Liver (tissue), 9 donors: ENCODE data around the gene KCNT1. TPM values are rescaled to one million over a fixed set of nuclear protein-coding genes. Genes with fewer than 3 reads are reported as not detected.

Source experiments
- DNase-seq: peaks from one replicate; pipeline ENCODE4 v3.0.0-alpha.2; 2017; ENCODE audit warnings: low spot score
- H3K27ac ChIP-seq, 2 donors: one replicate each; pipeline ENCODE4 v1.7.0; 2013; ENCODE audit warnings: inconsistent platforms in 2 of 2, low read length in 2 of 2, control low read depth in 1 of 2, low read depth in 1 of 2, mild to moderate bottlenecking in 1 of 2
- H3K27me3 ChIP-seq, 4 donors: one replicate each; pipeline versions ENCODE4 v1.6.1 to v1.7.0; 2013; ENCODE audit warnings: low read length in 3 of 4, inconsistent platforms in 1 of 4, mild to moderate bottlenecking in 1 of 4, moderate library complexity in 1 of 4; ENCODE audit not compliant: control insufficient read depth in 4 of 4, insufficient read depth in 4 of 4
- H3K36me3 ChIP-seq, 4 donors: one replicate each; pipeline versions ENCODE4 v1.6.1 to v1.7.0; 2013; ENCODE audit warnings: low read length in 3 of 4, mild to moderate bottlenecking in 3 of 4, low read depth in 1 of 4, moderate library complexity in 1 of 4; ENCODE audit not compliant: control insufficient read depth in 4 of 4, insufficient read depth in 3 of 4
- H3K4me1 ChIP-seq, 4 donors: one replicate each; pipeline versions ENCODE4 v1.6.1 to v1.7.0; 2013; ENCODE audit warnings: low read length in 3 of 4, mild to moderate bottlenecking in 3 of 4, moderate library complexity in 1 of 4; ENCODE audit not compliant: control insufficient read depth in 4 of 4, insufficient read depth in 4 of 4
- H3K4me3 ChIP-seq, 3 donors: one replicate each; pipeline versions ENCODE4 v1.6.1 to v1.7.0; 2013; ENCODE audit warnings: low read length in 3 of 3, control low read depth in 1 of 3, low read depth in 1 of 3, mild to moderate bottlenecking in 1 of 3
- H3K9ac ChIP-seq, 2 donors: one replicate each; pipeline ENCODE4 v1.7.0; 2013; ENCODE audit warnings: low read length in 2 of 2, mild to moderate bottlenecking in 2 of 2, moderate library complexity in 2 of 2, control low read depth in 1 of 2, low read depth in 1 of 2
- H3K9me3 ChIP-seq, 4 donors: one replicate each; pipeline versions ENCODE4 v1.6.1 to v1.7.0; 2013; ENCODE audit warnings: low read length in 3 of 4; ENCODE audit not compliant: control insufficient read depth in 4 of 4
- EGR1 ChIP-seq, 2 donors: IDR thresholded peaks; 2 replicates each; pipeline ENCODE4 v1.6.1; 2016 to 2018; ENCODE audit warnings: antibody characterized with exemption in 2 of 2, low read depth in 2 of 2
- FOXA1 ChIP-seq: IDR thresholded peaks from 2 replicates; pipeline ENCODE4 v1.6.1; 2016; ENCODE audit warnings: antibody characterized with exemption
- FOXA2 ChIP-seq: IDR thresholded peaks from 2 replicates; pipeline ENCODE4 v1.6.1; 2016; ENCODE audit warnings: antibody characterized with exemption
- HNF4A ChIP-seq, 2 donors: conservative IDR thresholded peaks; 2 replicates each; pipeline ENCODE4 v1.6.1; 2016; ENCODE audit warnings: antibody characterized with exemption in 2 of 2, mild to moderate bottlenecking in 2 of 2
- HNF4G ChIP-seq: IDR thresholded peaks from 2 replicates; pipeline ENCODE4 v1.6.1; 2016; ENCODE audit warnings: antibody characterized with exemption
- JUND ChIP-seq, 2 donors: IDR thresholded peaks; 2 replicates each; pipeline ENCODE4 v1.6.1; 2016; ENCODE audit warnings: antibody characterized with exemption in 2 of 2
- NR2F2 ChIP-seq: IDR thresholded peaks from 2 replicates; pipeline ENCODE4 v1.6.1; 2016; ENCODE audit warnings: antibody characterized with exemption
- RAD21 ChIP-seq, 2 donors: IDR thresholded peaks; 2 replicates each; pipeline ENCODE4 v1.6.1; 2016; ENCODE audit warnings: antibody characterized with exemption in 2 of 2, mild to moderate bottlenecking in 2 of 2
- RXRA ChIP-seq, 2 donors: IDR thresholded peaks; 2 replicates each; pipeline ENCODE4 v1.6.1; 2017 to 2018; ENCODE audit warnings: antibody characterized with exemption in 2 of 2, mild to moderate bottlenecking in 1 of 2
- SP1 ChIP-seq: IDR thresholded peaks from 2 replicates; pipeline ENCODE4 v1.6.1; 2018; ENCODE audit warnings: antibody characterized with exemption, mild to moderate bottlenecking
- TAF1 ChIP-seq: conservative IDR thresholded peaks from 2 replicates; pipeline ENCODE4 v1.6.1; 2016; ENCODE audit warnings: antibody characterized with exemption, mild to moderate bottlenecking
- YY1 ChIP-seq: IDR thresholded peaks from 2 replicates; pipeline ENCODE4 v1.6.1; 2016; ENCODE audit warnings: antibody characterized with exemption, mild to moderate bottlenecking
- WGBS: extraction: QIAGEN DNeasy Blood & Tissue Kit; methylation state at CpG from one replicate; pipeline ENCODE4 v1.1.7; 2013; 5-methylcytosine and 5-hydroxymethylcytosine counted together
- polyA plus RNA-seq, 2 donors: library from polyadenylated mRNA; stranded (reverse) in 1 of 2; unstranded in 1 of 2; fragments of 200-250 nt in 1 of 2; fragments of >200 nt in 1 of 2; fragmentation: Nextera tagmentation in 1 of 2; extraction: Ambion mirVana in 1 of 2; gene quantifications; one replicate each; pipeline versions ENCODE4 v1.2.1 to v1.2.3, GENCODE V29; 2013 to 2015
- total RNA-seq, 2 donors: library from RNA; depleted of rRNA; stranded (reverse); fragments of >200 nt; gene quantifications; one replicate each; pipeline ENCODE4 v1.2.3, GENCODE V29; 2014
- TF ChIP-seq, protein P1 (sequence below): IDR thresholded peaks from 2 replicates; pipeline ENCODE4 v1.6.1; 2016; ENCODE audit warnings: antibody characterized with exemption, mild to moderate bottlenecking
- TF ChIP-seq, protein P2 (sequence below): fragments of 150-350 bp; IDR thresholded peaks from 2 replicates; pipeline ENCODE4 v1.5.1; 2017; ENCODE audit warnings: improper control_type of control experiment, low read depth, low read length; ENCODE audit not compliant: missing input control
- TF ChIP-seq, protein P3 (sequence below): IDR thresholded peaks from 2 replicates; pipeline ENCODE4 v1.6.1; 2016; ENCODE audit warnings: antibody characterized with exemption
- TF ChIP-seq, protein P4 (sequence below): IDR thresholded peaks from 2 replicates; pipeline ENCODE4 v1.6.1; 2016; ENCODE audit warnings: antibody characterized with exemption
- donor health status: healthy.
- donor health status: healthy.
- donor health status: healthy.
- donor health status: healthy.
- donor health status: healthy.

The KCNT1 gene
- total and polyA plus RNA-seq, 4 donors, result 0.08 TPM; not detected in 2

DNA sequence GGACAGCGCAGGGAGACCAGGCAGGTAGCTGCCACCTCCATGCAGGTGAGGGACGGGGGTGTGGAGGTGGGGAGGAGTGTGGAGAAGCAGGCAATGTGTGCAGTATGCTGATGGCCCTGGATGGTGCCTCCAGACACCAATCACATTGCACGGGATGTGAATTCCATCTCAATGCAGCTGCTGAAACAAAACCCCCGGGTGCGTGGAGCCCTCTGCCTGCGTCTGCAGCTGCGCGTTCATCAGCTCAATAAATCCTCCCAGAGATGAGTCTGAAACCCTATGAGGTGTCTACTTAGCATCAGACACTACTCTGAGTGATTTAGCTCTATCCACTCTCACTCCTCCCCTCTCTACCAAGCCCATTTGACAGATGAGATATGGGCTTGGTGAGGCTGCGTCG is 13.0 kb upstream of the KCNT1 start:
- no peak for DNase-seq
- no peaks in the 10 kb centered on the region for H3K36me3 ChIP-seq
- 83% methylated on average over 10 of the region's 10 CpGs for WGBS
- H3K4me3 ChIP-seq, result no peak overlapping the region
- TF ChIP-seq EGR1 (IDR thresholded peaks at IDR 0.05; ENCODE audit: low read depth in 2 of 2) (no peak), RXRA (IDR thresholded peaks at IDR 0.05) (no peak), YY1 (no peak), NR2F2 (no peak), HNF4G (no peak), TAF1 (no peak), FOXA2 (no peak), RAD21 (IDR thresholded peaks at IDR 0.05) (no peak), HNF4A (conservative IDR thresholded peaks at IDR 0.05) (no peak), FOXA1 (no peak)
- TF ChIP-seq, protein P1, sequence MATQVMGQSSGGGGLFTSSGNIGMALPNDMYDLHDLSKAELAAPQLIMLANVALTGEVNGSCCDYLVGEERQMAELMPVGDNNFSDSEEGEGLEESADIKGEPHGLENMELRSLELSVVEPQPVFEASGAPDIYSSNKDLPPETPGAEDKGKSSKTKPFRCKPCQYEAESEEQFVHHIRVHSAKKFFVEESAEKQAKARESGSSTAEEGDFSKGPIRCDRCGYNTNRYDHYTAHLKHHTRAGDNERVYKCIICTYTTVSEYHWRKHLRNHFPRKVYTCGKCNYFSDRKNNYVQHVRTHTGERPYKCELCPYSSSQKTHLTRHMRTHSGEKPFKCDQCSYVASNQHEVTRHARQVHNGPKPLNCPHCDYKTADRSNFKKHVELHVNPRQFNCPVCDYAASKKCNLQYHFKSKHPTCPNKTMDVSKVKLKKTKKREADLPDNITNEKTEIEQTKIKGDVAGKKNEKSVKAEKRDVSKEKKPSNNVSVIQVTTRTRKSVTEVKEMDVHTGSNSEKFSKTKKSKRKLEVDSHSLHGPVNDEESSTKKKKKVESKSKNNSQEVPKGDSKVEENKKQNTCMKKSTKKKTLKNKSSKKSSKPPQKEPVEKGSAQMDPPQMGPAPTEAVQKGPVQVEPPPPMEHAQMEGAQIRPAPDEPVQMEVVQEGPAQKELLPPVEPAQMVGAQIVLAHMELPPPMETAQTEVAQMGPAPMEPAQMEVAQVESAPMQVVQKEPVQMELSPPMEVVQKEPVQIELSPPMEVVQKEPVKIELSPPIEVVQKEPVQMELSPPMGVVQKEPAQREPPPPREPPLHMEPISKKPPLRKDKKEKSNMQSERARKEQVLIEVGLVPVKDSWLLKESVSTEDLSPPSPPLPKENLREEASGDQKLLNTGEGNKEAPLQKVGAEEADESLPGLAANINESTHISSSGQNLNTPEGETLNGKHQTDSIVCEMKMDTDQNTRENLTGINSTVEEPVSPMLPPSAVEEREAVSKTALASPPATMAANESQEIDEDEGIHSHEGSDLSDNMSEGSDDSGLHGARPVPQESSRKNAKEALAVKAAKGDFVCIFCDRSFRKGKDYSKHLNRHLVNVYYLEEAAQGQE, result no peak
- TF ChIP-seq, protein P2, sequence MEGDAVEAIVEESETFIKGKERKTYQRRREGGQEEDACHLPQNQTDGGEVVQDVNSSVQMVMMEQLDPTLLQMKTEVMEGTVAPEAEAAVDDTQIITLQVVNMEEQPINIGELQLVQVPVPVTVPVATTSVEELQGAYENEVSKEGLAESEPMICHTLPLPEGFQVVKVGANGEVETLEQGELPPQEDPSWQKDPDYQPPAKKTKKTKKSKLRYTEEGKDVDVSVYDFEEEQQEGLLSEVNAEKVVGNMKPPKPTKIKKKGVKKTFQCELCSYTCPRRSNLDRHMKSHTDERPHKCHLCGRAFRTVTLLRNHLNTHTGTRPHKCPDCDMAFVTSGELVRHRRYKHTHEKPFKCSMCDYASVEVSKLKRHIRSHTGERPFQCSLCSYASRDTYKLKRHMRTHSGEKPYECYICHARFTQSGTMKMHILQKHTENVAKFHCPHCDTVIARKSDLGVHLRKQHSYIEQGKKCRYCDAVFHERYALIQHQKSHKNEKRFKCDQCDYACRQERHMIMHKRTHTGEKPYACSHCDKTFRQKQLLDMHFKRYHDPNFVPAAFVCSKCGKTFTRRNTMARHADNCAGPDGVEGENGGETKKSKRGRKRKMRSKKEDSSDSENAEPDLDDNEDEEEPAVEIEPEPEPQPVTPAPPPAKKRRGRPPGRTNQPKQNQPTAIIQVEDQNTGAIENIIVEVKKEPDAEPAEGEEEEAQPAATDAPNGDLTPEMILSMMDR, result no peak
- TF ChIP-seq, protein P3, sequence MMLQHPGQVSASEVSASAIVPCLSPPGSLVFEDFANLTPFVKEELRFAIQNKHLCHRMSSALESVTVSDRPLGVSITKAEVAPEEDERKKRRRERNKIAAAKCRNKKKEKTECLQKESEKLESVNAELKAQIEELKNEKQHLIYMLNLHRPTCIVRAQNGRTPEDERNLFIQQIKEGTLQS, result no peak
- TF ChIP-seq, protein P4, sequence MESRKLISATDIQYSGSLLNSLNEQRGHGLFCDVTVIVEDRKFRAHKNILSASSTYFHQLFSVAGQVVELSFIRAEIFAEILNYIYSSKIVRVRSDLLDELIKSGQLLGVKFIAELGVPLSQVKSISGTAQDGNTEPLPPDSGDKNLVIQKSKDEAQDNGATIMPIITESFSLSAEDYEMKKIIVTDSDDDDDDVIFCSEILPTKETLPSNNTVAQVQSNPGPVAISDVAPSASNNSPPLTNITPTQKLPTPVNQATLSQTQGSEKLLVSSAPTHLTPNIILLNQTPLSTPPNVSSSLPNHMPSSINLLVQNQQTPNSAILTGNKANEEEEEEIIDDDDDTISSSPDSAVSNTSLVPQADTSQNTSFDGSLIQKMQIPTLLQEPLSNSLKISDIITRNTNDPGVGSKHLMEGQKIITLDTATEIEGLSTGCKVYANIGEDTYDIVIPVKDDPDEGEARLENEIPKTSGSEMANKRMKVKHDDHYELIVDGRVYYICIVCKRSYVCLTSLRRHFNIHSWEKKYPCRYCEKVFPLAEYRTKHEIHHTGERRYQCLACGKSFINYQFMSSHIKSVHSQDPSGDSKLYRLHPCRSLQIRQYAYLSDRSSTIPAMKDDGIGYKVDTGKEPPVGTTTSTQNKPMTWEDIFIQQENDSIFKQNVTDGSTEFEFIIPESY, result no peak
- no peaks in the 10 kb centered on the region for H3K4me1 ChIP-seq
- peaks cover 0 to 3% (median 1%) of the 10 kb centered on the region in 4 donors for H3K27me3 ChIP-seq
- no peak overlapping the region for H3K27ac ChIP-seq
- no peaks in the 10 kb centered on the region for H3K9me3 ChIP-seq
- no peak overlapping the region for H3K9ac ChIP-seq

DNA sequence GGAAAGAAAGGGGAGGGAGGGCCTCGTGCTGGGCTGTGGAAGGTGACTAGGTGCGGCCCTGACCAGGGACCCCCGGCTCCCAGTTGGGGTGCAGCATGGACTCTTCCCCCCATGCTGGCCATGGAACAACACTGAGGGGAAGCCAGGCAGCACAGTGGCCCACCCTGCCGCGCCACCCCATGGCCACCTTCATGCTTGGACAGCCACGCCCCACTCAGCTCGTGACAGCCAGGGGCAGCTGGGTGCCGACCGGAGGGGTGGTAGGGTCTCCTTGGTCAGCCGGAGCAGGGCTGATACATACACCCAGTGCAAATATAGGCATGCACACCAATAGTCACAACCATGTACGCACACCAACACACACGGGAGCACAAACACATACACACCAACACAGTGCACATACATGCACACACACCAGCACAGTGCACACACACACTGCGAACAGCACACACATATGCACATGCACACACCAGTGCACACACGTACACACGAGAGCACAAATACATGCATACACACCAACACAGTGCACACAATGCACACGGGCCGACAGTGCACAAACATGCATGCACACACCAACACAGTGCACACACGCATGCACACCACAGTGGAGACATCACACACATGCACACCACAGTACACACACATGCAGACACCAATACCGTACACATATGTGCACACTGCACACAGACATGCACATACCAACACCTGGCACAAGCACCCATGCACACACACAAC is 11.0 kb upstream of the KCNT1 start:
- no peak for DNase-seq
- Histone ChIP-seq H3K27ac (no peak overlapping the region), H3K9ac (no peak overlapping the region), H3K9me3 (no peaks in the 10 kb centered on the region), H3K36me3 (no peaks in the 10 kb centered on the region), H3K4me1 (no peaks in the 10 kb centered on the region), H3K4me3 (no peak overlapping the region), H3K27me3 (peaks cover 0 to 3% (median 1%) of the 10 kb centered on the region in 4 donors)
- TF ChIP-seq, protein P2, result no peak
- TF ChIP-seq YY1, result no peak
- no peak for TF ChIP-seq SP1
- TF ChIP-seq, protein P3, result no peak
- no peak for TF ChIP-seq JUND (IDR thresholded peaks at IDR 0.05)
- no peak for TF ChIP-seq NR2F2
- TF ChIP-seq HNF4G, result no peak
- TF ChIP-seq FOXA1, result no peak
- TF ChIP-seq RXRA (IDR thresholded peaks at IDR 0.05), result no peak
- no peak for TF ChIP-seq EGR1 (IDR thresholded peaks at IDR 0.05; ENCODE audit: low read depth in 2 of 2)
- WGBS, result 87% methylated on average over 19 of the region's 19 CpGs
